ENCODE data around the gene ATN1.
A peak's percentile ranks its signal among the peaks of the same experiment; 100 is the strongest.
"Not testable (repeated sequence)": the region's sequence is repeated elsewhere in the genome, so short reads cannot be mapped to it uniquely, and the experiment has no call there.

Gene ATN1, protein sequence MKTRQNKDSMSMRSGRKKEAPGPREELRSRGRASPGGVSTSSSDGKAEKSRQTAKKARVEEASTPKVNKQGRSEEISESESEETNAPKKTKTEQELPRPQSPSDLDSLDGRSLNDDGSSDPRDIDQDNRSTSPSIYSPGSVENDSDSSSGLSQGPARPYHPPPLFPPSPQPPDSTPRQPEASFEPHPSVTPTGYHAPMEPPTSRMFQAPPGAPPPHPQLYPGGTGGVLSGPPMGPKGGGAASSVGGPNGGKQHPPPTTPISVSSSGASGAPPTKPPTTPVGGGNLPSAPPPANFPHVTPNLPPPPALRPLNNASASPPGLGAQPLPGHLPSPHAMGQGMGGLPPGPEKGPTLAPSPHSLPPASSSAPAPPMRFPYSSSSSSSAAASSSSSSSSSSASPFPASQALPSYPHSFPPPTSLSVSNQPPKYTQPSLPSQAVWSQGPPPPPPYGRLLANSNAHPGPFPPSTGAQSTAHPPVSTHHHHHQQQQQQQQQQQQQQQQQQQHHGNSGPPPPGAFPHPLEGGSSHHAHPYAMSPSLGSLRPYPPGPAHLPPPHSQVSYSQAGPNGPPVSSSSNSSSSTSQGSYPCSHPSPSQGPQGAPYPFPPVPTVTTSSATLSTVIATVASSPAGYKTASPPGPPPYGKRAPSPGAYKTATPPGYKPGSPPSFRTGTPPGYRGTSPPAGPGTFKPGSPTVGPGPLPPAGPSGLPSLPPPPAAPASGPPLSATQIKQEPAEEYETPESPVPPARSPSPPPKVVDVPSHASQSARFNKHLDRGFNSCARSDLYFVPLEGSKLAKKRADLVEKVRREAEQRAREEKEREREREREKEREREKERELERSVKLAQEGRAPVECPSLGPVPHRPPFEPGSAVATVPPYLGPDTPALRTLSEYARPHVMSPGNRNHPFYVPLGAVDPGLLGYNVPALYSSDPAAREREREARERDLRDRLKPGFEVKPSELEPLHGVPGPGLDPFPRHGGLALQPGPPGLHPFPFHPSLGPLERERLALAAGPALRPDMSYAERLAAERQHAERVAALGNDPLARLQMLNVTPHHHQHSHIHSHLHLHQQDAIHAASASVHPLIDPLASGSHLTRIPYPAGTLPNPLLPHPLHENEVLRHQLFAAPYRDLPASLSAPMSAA (N-terminal part only)

DNA sequence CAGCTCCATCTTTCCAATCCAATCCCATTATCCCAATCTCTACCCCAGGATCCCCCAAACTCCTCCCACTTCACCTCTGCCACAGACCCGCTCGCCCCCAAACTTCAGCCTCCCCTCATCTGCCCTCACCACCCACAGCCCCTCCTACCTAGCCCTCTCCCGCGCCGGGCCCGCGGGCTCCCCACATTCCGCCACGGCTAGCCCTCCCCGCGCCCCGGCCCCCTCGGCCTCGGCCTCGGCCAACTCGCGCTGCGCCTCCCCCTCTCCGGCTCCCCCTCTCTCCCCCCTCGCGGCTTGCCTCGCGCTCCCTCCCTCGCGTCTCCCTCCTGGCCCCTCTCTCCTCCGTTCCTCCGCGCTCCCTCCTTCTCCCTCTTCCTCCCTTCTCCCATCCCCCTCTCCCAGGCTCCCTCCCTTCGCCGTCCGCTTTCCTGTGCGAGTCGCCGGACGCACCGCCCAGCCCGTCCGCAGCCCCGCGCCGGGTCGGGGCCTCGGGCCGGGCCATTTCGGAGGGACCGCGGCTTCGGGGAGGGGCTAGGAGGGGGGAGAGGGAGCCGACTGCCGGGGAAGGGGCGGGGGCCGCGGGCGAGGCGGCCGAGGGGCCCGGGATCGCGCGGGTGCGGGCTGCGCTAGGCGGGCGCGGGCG lies at the start of gene ATN1:
Gene ATN1, plus strand, starts transcription at position 581 of the 643 bp plus-strand sequence. CDS start 6,043 bp downstream, outside the sequence.
- DNase-seq: peak; percentile 16 to 26

DNA sequence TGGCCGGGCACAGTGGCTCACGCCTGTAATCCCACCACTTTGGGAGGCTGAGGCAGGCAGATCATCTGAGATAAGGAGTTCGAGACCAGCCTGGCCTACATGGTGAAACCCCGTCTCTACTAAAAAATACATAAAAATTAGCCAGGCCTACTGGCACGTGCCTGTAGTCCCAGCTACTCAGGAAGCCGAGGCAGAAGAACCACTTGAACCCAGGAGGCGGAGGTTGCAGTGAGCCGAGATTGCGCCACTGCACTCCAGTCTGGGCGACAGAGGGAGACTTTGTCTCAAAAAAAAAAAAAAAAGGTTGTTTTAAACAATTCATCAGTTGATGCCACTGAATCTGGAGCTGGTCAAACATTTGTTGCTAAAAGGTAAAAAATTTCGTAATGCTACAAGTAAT lies 47.9 kb upstream of the ATN1 start:
- DNase-seq: not testable (repeated sequence)

GRCh38 chr12:6883252-6883651 lies 44.5 kb upstream of the ATN1 start:
- DNase-seq: no peak

DNA sequence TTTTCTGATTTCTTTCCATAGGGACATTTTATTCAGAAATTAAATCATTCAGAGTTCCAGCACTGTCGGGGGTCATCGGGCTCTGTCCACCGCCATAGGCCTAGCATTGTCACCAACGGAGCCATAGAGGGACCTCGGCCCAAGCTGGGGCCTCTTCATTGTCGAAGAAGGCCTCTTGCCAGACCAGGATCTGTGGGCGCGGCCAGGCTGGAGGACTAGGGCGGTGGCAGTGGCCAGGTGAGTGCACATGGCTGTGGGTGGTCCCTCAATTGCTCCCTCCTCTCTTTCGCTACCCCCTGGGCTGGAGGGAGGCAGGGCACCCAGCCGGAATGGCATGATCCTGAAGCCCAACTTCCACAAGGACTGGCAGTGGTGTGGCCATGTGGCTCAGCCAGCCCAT lies 44.1 kb upstream of the ATN1 start:
- DNase-seq: no peak

DNA sequence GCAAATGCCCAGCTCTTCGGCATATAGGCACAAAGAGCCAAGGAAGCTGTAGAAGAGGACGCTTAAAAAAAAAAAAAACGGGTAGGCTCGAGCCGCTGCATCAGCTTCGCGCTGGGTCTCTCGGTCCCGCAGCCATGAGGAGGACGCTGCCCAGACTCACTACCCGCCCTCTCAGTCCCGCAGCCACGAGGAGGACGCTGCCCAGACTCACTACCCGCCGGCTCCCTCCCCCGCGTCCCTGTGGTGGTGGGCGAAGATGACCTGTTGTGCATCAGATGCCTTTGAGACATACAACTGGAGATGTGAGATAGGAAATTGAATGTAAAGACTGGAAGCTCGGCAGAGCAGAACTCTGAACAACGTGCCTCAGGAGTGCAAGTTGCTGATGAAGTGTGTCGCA lies 43.2 kb upstream of the ATN1 start:
- no peak for DNase-seq

DNA sequence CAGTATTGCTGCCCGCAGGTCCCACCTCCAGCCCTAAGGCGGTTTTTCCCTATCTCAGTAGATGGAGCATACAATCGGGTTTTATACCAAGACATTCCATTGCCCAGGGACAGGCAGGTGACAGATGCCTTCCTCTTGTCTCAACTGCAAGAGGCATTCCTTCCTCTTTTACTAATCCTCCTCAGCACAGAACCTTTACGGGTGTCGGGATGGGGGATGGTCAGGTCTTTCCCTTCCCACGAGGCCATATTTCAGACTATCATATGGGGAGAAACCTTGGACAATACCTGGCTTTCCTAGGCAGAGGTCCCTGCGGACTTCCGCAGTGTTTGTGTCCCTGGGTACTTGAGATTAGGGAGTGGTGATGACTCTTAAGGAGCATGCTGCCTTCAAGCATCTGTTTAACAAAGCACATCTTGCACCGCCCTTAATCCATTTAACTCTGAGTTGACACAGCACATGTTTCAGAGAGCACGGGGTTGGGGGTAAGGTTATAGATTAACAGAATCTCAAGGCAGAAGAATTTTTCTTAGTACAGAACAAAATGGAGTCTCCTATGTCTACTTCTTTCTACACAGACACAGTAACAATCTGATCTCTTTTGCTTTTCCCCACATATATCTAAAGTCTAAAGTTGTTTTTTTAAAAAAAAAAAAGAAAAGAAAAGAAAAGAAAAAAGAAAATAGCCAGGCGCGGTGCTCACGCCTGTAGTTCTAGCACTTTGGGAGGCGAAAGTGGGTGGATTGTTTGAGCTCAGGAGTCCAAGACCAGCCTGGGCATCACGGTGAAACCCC lies 41.4 kb upstream of the ATN1 start:
- DNase-seq: not testable (repeated sequence)

DNA sequence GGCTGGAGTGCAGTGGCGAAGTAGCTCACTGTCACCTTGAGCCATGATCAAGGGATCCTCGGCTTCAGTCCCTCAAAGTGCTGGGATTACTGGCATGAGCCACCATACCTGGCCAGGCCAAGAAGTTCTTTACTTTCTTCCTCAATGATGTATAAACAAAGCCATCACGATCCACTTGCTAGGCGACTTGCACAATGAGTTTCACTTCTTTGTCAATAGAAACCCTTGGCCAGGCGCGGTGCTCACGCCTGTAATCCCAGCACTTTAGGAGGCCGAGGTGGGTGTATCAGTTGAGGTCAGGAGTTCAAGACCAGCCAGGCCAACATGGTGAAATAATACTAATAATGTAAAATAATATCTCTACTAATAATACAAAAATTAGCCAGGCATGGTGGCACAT lies 40.3 kb upstream of the ATN1 start:
- no peak for DNase-seq

DNA sequence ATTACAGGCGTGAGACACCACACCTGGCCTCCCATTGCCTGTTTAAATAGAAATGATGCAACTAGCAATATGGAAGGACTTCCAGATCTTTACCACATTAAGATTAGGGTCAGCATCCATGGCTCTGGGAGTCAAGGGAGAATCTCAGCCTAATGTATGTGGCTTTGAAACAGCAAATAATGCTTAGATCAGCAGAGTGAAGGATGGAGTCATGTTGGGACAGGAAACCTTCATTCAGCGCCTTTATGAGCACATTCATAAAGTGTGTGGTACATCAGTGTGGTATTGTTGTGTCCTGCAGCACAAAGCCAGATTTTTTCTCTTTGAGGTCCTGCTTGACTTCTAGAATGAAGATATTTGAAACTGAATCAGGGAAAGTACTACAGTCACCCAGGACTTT lies 39.4 kb upstream of the ATN1 start:
- DNase-seq: no peak

DNA sequence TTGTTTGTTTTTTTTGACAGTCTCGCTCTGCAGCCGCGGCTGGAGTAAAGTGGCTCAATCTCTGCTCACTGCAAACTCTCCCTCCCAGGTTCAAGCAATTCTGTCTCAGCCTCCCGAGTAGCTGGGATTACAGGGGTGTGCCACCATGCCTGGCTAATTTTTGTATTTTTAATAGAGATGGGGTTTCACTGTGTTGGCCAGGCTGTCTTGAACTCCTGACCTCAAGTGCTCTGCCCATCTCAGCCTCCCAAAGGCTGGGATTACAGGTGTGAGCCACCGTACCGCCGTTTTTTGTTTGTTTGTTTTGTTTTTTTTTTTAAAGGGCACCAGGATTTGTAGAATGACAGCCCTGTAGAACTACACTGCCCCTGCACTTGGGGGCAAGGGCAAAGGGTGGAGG lies 39.0 kb upstream of the ATN1 start:
- not testable (repeated sequence) for DNase-seq

GRCh38 chr12:6889775-6890573 lies 37.8 kb upstream of the ATN1 start:
- DNase-seq: not testable (repeated sequence)

- DNase-seq: peak; percentile 94 to 95
Measured at GRCh38 chr12:6890789-6891645, 36.7 kb upstream of the ATN1 start.

GRCh38 chr12:6891646-6892001 lies 36.1 kb upstream of the ATN1 start:
- no peak for DNase-seq

DNA sequence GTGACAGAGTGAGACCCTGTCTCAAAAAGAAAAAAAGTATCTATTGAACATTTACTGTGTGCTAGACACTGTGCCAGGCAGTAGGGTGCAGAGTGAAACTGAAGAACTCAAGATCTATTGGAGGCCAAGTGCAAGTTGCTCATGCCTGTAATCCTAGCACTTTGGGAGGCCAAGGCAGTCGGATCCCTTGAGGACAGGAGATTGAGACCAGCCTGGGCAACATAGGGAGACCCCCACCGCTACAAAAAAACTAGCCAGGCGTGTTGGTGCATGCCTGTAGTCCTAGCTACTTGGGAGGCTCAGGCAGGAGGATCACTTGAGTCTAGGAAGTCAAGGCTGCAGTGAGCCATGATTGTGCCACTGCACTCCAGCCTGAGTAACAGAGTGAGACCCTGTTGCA lies 35.1 kb upstream of the ATN1 start:
- DNase-seq: not testable (repeated sequence)

GRCh38 chr12:6894321-6894720 lies 33.4 kb upstream of the ATN1 start:
- DNase-seq: no peak

DNA sequence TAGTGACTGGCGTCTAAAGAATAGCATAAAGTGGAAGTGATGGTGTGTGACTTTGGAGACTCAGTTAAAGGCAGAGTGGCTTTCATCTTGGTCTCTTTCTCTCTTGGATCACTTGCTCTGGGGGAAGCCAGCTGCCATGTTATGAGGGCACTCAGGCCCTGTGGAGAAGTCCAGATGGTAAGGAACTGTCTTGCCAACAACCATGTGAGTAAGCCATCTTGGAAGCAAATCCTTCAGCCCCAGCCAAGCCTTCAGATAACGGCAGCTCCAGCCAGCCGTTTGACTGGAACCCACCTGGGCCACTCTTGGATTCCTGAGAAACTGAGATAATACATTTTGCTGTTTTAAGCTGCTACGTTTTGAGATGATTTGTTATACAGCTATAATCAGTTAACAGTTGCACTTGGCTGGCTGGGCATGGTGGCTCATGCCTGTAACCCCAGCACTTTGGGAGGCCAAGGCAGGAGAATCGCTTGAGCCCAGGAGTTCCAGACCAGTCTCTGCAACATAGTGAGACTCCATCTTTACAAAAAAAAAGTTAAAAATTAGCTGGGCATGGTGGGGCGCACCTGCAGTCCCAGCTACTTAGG lies 30.8 kb upstream of the ATN1 start:
- no peak for DNase-seq

- no peak for DNase-seq
Measured at GRCh38 chr12:6899427-6899826, 28.3 kb upstream of the ATN1 start.

- DNase-seq: peak; percentile 72 to 75
Measured at GRCh38 chr12:6899837-6900519, 27.8 kb upstream of the ATN1 start.

GRCh38 chr12:6902448-6902847 lies 25.3 kb upstream of the ATN1 start:
- no peak for DNase-seq

DNA sequence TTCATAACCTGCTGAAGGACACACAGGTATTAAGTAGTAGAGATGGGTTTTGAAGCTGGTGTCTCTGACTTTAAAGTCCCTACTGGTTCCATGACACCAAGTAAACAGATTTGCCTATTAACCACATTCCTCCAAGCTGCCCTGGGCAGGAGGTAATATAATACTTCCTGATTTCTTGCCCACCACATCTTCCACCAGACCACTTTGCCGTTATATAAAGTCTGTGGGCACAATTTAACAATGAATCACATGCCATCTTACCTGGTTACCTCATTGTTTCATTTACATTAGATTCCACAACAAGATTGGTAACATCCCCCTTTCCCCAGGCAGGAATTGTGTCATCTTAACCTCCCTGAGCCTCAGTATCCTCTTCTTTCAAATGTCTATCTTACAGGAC lies 24.0 kb upstream of the ATN1 start:
- no peak for DNase-seq
